HL-60 (cell line): ENCODE measurements around the gene RNGTT.

ENCODE experiments used
- CTCF ChIP-seq: IDR thresholded peaks from one replicate; pipeline ENCODE4 v1.5.1; 2011; ENCODE audit warnings: low read length, control low read depth, inconsistent platforms; ENCODE audit not compliant: insufficient read depth
- POLR2AphosphoS5 ChIP-seq: IDR thresholded peaks from 2 replicates; pipeline ENCODE4 v1.6.1; 2012; ENCODE audit warnings: low read depth
- REST ChIP-seq: IDR thresholded peaks from 2 replicates; pipeline ENCODE4 v1.6.1; 2012; ENCODE audit warnings: low read depth; ENCODE audit not compliant: insufficient replicate concordance
- SPI1 ChIP-seq: IDR thresholded peaks from 2 replicates; pipeline ENCODE4 v1.6.1; 2012; ENCODE audit warnings: low read depth, mild to moderate bottlenecking, borderline replicate concordance

GRCh38 chr6:88858455-88858854 lies 105.0 kb downstream of the RNGTT start:
- TF ChIP-seq CTCF: no peak
- no peak for TF ChIP-seq SPI1
- TF ChIP-seq POLR2AphosphoS5: no peak
- TF ChIP-seq REST: no peak
